Measurements from ENCODE around the gene RASAL3.

RASAL3 gene

DNA sequence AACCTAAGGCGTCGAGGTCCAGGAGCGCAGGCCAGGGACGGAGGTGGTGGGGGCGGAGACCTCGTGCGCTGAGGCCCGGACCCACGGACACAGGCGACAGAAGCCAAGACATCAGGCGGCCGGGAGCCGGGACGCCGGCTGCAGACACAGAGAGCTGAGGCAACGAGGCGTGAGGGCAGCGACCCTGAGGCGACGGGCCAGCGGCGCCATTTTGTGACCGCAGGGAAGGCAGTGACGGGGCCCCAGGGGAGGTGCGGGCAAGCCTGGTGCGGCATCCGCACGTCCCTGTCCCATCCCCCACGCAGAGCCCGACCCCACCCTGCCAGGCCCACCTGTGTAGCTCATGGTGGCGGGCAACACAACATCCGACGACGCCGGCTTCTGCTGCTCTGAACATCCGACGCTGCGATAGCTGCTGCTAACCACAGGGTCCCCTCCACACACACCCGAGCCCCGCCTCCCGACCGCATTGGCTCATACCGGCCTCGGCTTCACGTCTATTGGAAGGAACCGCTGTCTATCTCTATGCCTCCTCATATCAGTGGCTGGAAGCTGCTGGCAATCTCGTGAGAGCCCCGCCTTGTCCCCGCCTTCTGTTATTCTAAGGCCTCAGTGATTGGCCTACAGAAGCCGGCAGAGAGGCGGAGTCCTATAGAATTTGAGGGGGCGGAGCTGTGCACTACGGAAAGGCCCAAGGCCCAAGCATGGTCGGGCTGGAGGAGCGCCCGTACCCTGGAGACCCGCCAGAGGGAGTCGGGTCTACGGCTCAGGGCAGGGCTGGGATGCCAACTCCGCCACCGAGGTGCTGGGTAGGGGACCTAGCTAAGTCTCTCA lies 45.5 kb downstream of the RASAL3 start, which contains the start of gene AKAP8L (continued):
- TF ChIP-seq, protein P1, sequence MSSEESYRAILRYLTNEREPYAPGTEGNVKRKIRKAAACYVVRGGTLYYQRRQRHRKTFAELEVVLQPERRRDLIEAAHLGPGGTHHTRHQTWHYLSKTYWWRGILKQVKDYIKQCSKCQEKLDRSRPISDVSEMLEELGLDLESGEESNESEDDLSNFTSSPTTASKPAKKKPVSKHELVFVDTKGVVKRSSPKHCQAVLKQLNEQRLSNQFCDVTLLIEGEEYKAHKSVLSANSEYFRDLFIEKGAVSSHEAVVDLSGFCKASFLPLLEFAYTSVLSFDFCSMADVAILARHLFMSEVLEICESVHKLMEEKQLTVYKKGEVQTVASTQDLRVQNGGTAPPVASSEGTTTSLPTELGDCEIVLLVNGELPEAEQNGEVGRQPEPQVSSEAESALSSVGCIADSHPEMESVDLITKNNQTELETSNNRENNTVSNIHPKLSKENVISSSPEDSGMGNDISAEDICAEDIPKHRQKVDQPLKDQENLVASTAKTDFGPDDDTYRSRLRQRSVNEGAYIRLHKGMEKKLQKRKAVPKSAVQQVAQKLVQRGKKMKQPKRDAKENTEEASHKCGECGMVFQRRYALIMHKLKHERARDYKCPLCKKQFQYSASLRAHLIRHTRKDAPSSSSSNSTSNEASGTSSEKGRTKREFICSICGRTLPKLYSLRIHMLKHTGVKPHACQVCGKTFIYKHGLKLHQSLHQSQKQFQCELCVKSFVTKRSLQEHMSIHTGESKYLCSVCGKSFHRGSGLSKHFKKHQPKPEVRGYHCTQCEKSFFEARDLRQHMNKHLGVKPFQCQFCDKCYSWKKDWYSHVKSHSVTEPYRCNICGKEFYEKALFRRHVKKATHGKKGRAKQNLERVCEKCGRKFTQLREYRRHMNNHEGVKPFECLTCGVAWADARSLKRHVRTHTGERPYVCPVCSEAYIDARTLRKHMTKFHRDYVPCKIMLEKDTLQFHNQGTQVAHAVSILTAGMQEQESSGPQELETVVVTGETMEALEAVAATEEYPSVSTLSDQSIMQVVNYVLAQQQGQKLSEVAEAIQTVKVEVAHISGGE (tag by site-specific recombination; conservative IDR thresholded peaks at IDR 0.05; ENCODE audit: low read depth) = peak; percentile 38; the same call in 1 of the 2 replicates
- no peak for TF ChIP-seq ZNF16 (tag by site-specific recombination; IDR thresholded peaks at IDR 0.05; ENCODE audit: low read depth)
- TF ChIP-seq, protein P2, sequence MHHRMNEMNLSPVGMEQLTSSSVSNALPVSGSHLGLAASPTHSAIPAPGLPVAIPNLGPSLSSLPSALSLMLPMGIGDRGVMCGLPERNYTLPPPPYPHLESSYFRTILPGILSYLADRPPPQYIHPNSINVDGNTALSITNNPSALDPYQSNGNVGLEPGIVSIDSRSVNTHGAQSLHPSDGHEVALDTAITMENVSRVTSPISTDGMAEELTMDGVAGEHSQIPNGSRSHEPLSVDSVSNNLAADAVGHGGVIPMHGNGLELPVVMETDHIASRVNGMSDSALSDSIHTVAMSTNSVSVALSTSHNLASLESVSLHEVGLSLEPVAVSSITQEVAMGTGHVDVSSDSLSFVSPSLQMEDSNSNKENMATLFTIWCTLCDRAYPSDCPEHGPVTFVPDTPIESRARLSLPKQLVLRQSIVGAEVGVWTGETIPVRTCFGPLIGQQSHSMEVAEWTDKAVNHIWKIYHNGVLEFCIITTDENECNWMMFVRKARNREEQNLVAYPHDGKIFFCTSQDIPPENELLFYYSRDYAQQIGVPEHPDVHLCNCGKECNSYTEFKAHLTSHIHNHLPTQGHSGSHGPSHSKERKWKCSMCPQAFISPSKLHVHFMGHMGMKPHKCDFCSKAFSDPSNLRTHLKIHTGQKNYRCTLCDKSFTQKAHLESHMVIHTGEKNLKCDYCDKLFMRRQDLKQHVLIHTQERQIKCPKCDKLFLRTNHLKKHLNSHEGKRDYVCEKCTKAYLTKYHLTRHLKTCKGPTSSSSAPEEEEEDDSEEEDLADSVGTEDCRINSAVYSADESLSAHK (tag by site-specific recombination; IDR thresholded peaks at IDR 0.05) = 0 out of 2 replicates have a peak, but pooled peaks have one; percentile 14
- TF ChIP-seq ZNF140 (tag by site-specific recombination; IDR thresholded peaks at IDR 0.05) = no peak
- no peak for TF ChIP-seq ZNF302 (tag by site-specific recombination; IDR thresholded peaks at IDR 0.05; ENCODE audit: low read depth)
- TF ChIP-seq ZNF626 (tag by site-specific recombination; IDR thresholded peaks at IDR 0.05) = no peak
- no peak for TF ChIP-seq ZNF585B (tag by site-specific recombination; IDR thresholded peaks at IDR 0.05)
- TF ChIP-seq ZNF776 (tag by site-specific recombination; IDR thresholded peaks at IDR 0.05; ENCODE audit: borderline replicate concordance) = no peak
- no peak; the same call in 1 of the 2 replicates for TF ChIP-seq SCRT1 (tag by site-specific recombination; IDR thresholded peaks at IDR 0.05; ENCODE audit: borderline replicate concordance)
- TF ChIP-seq MZF1 (tag by site-specific recombination; IDR thresholded peaks at IDR 0.05; ENCODE audit: borderline replicate concordance) = no peak
- TF ChIP-seq, protein P3, sequence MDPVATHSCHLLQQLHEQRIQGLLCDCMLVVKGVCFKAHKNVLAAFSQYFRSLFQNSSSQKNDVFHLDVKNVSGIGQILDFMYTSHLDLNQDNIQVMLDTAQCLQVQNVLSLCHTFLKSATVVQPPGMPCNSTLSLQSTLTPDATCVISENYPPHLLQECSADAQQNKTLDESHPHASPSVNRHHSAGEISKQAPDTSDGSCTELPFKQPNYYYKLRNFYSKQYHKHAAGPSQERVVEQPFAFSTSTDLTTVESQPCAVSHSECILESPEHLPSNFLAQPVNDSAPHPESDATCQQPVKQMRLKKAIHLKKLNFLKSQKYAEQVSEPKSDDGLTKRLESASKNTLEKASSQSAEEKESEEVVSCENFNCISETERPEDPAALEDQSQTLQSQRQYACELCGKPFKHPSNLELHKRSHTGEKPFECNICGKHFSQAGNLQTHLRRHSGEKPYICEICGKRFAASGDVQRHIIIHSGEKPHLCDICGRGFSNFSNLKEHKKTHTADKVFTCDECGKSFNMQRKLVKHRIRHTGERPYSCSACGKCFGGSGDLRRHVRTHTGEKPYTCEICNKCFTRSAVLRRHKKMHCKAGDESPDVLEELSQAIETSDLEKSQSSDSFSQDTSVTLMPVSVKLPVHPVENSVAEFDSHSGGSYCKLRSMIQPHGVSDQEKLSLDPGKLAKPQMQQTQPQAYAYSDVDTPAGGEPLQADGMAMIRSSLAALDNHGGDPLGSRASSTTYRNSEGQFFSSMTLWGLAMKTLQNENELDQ (tag by site-specific recombination; IDR thresholded peaks at IDR 0.05; ENCODE audit: low read depth) = no peak
- no peak; the same call in 1 of the 2 replicates for TF ChIP-seq ZNF548 (tag by site-specific recombination; IDR thresholded peaks at IDR 0.05)
- TF ChIP-seq ZNF623 (tag by site-specific recombination; IDR thresholded peaks at IDR 0.05) = no peak
- no peak for TF ChIP-seq ZNF664 (tag by site-specific recombination; IDR thresholded peaks at IDR 0.05)
- no peak; the same call in 1 of the 2 replicates for TF ChIP-seq ZBTB8A (tag by site-specific recombination; IDR thresholded peaks at IDR 0.05)
- peak; percentile 96 for TF ChIP-seq ZNF335 (tag by site-specific recombination; conservative IDR thresholded peaks at IDR 0.05)
- TF ChIP-seq, protein P4, sequence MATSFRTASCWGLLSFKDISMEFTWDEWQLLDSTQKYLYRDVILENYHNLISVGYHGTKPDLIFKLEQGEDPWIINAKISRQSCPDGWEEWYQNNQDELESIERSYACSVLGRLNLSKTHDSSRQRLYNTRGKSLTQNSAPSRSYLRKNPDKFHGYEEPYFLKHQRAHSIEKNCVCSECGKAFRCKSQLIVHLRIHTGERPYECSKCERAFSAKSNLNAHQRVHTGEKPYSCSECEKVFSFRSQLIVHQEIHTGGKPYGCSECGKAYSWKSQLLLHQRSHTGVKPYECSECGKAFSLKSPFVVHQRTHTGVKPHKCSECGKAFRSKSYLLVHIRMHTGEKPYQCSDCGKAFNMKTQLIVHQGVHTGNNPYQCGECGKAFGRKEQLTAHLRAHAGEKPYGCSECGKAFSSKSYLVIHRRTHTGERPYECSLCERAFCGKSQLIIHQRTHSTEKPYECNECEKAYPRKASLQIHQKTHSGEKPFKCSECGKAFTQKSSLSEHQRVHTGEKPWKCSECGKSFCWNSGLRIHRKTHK (tag by site-specific recombination; IDR thresholded peaks at IDR 0.05) = no peak
- TF ChIP-seq ZNF658 (tag by site-specific recombination; IDR thresholded peaks at IDR 0.05) = no peak
- TF ChIP-seq, protein P5, sequence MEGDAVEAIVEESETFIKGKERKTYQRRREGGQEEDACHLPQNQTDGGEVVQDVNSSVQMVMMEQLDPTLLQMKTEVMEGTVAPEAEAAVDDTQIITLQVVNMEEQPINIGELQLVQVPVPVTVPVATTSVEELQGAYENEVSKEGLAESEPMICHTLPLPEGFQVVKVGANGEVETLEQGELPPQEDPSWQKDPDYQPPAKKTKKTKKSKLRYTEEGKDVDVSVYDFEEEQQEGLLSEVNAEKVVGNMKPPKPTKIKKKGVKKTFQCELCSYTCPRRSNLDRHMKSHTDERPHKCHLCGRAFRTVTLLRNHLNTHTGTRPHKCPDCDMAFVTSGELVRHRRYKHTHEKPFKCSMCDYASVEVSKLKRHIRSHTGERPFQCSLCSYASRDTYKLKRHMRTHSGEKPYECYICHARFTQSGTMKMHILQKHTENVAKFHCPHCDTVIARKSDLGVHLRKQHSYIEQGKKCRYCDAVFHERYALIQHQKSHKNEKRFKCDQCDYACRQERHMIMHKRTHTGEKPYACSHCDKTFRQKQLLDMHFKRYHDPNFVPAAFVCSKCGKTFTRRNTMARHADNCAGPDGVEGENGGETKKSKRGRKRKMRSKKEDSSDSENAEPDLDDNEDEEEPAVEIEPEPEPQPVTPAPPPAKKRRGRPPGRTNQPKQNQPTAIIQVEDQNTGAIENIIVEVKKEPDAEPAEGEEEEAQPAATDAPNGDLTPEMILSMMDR (tag by site-specific recombination; IDR thresholded peaks at IDR 0.05) = peak; percentile 45
- no peak for TF ChIP-seq ZNF544 (tag by site-specific recombination; IDR thresholded peaks at IDR 0.05)
- TF ChIP-seq, protein P6, sequence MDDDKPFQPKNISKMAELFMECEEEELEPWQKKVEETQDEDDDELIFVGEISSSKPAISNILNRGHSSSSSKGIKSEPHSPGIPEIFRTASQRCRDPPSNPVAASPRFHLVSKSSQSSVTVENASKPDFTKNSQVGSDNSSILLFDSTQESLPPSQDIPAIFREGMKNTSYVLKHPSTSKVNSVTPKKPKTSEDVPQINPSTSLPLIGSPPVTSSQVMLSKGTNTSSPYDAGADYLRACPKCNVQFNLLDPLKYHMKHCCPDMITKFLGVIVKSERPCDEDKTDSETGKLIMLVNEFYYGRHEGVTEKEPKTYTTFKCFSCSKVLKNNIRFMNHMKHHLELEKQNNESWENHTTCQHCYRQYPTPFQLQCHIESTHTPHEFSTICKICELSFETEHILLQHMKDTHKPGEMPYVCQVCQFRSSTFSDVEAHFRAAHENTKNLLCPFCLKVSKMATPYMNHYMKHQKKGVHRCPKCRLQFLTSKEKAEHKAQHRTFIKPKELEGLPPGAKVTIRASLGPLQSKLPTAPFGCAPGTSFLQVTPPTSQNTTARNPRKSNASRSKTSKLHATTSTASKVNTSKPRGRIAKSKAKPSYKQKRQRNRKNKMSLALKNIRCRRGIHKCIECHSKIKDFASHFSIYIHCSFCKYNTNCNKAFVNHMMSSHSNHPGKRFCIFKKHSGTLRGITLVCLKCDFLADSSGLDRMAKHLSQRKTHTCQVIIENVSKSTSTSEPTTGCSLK (tag by site-specific recombination; IDR thresholded peaks at IDR 0.05) = no peak
- 0 out of 2 replicates have a peak, but pooled peaks have one; percentile 10 for TF ChIP-seq ZNF654 (tag by site-specific recombination; IDR thresholded peaks at IDR 0.05; ENCODE audit: low read depth)
- peak; percentile 58; the same call in 1 of the 2 replicates for TF ChIP-seq ZBTB17 (tag by site-specific recombination; IDR thresholded peaks at IDR 0.05)
- no peak for TF ChIP-seq ZNF473 (tag by site-specific recombination; IDR thresholded peaks at IDR 0.05)
- no peak for TF ChIP-seq ZNF174 (tag by site-specific recombination; IDR thresholded peaks at IDR 0.05)
